ENCODE data around the gene SLC6A13. TPM values are rescaled to one million over a fixed set of nuclear protein-coding genes. Genes with fewer than 3 reads are reported as not detected.

The SLC6A13 gene
- total and polyA plus RNA-seq, 10 of the 15 experiments (the other 5 are each of a cell fraction or from before 2014, with no cell fraction given) = 0.18 to 1.2 (median 0.20) TPM; not detected in 3

GRCh38 chr12:295132-295531 lies 32.5 kb upstream of the SLC6A13 start:
- WGBS (ENCODE audit: insufficient coverage, insufficient replicate concordance, low lambda C conversion rate, missing lambda C conversion rate) = 92% methylated on average over 1 of the region's 1 CpG
- no peaks in the 10 kb centered on the region for H3K79me2 ChIP-seq (ENCODE audit: control insufficient read depth, insufficient read depth, low read length)
- H3K4me1 ChIP-seq (ENCODE audit: control insufficient read depth, insufficient read depth, low read length) = no peaks in the 10 kb centered on the region
- intact Hi-C loops (cut with micrococcal nuclease; ENCODE audit: unreplicated experiment) (no loop called here), in situ Hi-C loops (cut with MboI) (no loop called here)
- ATAC-seq = no peak
- peaks cover 13 to 39% of the 10 kb centered on the region in 2 experiments for H3K36me3 ChIP-seq (ENCODE audit: control insufficient read depth in 2 of 2, insufficient read depth in 2 of 2, low read length in 1 of 2)
- ChIA-PET POLR2A (interaction anchor here (0.7 kb wide), 1 partner anchor 1214 kb away, joined by 3 read pairs; no protein-coding TSS in a partner anchor), CTCF (interaction anchor here (1.3 kb wide), 1 partner anchor 28 kb away, joined by 3 read pairs; no protein-coding TSS in a partner anchor), SMC1A (ENCODE audit: uncharacterized antibody, unreplicated experiment) (interaction anchor here (1.5 kb wide), 1 partner anchor 15 kb away, joined by 5 read pairs; no protein-coding TSS in a partner anchor), RAD21 (ENCODE audit: unreplicated experiment) (no interaction called here)
- no peaks in the 10 kb centered on the region for H3K27me3 ChIP-seq (replicated peaks in 1 of 2; ENCODE audit: control insufficient read depth in 2 of 2, insufficient read depth in 2 of 2, low read length in 1 of 2)
- H3K27ac ChIP-seq (ENCODE audit: control insufficient read depth, insufficient read depth) = no peak overlapping the region
- BruUV-seq (replicated peaks) = no TSS peak
- H4K20me1 ChIP-seq (ENCODE audit: control insufficient read depth, insufficient read depth) = no peaks in the 10 kb centered on the region
- H2AFZ ChIP-seq (ENCODE audit: control insufficient read depth, low read depth, low read length) = no peak overlapping the region
- TF ChIP-seq E2F4 (IDR thresholded peaks at IDR 0.05; ENCODE audit: low read depth, low read length) (no peak), YBX1 (IDR thresholded peaks at IDR 0.05) (no peak)
- no peak overlapping the region for H3K4me2 ChIP-seq (ENCODE audit: control insufficient read depth, insufficient read depth)
- H3K4me3 ChIP-seq = no peak overlapping the region
- no peak overlapping the region for H3K9ac ChIP-seq (ENCODE audit: control insufficient read depth, insufficient read depth, low read length)
- no peak for DNase-seq (ENCODE audit: low read depth, low spot score)
- H3K9me3 ChIP-seq (replicated peaks; ENCODE audit: control insufficient read depth, insufficient read depth, low read length) = no peaks in the 10 kb centered on the region
- FAIRE-seq = no peak

GRCh38 chr12:293199-293598 lies 30.6 kb upstream of the SLC6A13 start:
- in situ Hi-C loops (cut with MboI) = no loop called here
- Histone ChIP-seq H3K27me3 (replicated peaks in 1 of 2; ENCODE audit: control insufficient read depth in 2 of 2, insufficient read depth in 2 of 2, low read length in 1 of 2) (no peaks in the 10 kb centered on the region), H3K9ac (ENCODE audit: control insufficient read depth, insufficient read depth, low read length) (no peak overlapping the region), H3K79me2 (ENCODE audit: control insufficient read depth, insufficient read depth, low read length) (no peaks in the 10 kb centered on the region), H3K4me1 (ENCODE audit: control insufficient read depth, insufficient read depth, low read length) (no peaks in the 10 kb centered on the region), H3K9me3 (replicated peaks; ENCODE audit: control insufficient read depth, insufficient read depth, low read length) (peaks cover 2% of the 10 kb centered on the region; the same call in 1 of the 3 replicates), H3K27ac (ENCODE audit: control insufficient read depth, insufficient read depth) (no peak overlapping the region), H4K20me1 (ENCODE audit: control insufficient read depth, insufficient read depth) (no peaks in the 10 kb centered on the region), H3K4me3 (no peak overlapping the region), H3K4me2 (ENCODE audit: control insufficient read depth, insufficient read depth) (no peak overlapping the region), H2AFZ (ENCODE audit: control insufficient read depth, low read depth, low read length) (no peak overlapping the region), H3K36me3 (ENCODE audit: control insufficient read depth in 2 of 2, insufficient read depth in 2 of 2, low read length in 1 of 2) (peaks cover 13 to 45% of the 10 kb centered on the region in 2 experiments)
- ChIA-PET POLR2A (no interaction called here), SMC1A (ENCODE audit: uncharacterized antibody, unreplicated experiment) (no interaction called here), RAD21 (ENCODE audit: unreplicated experiment) (no interaction called here), CTCF (no interaction called here)
- no TSS peak for BruUV-seq (replicated peaks)
- WGBS (ENCODE audit: insufficient coverage, insufficient replicate concordance, low lambda C conversion rate, missing lambda C conversion rate) = 97% methylated on average over 5 of the region's 5 CpGs
- FAIRE-seq = no peak
- ATAC-seq = no peak
- no peak for DNase-seq (ENCODE audit: low read depth, low spot score)
- intact Hi-C loops (cut with micrococcal nuclease; ENCODE audit: unreplicated experiment) = no loop called here
- TF ChIP-seq MTA2 (IDR thresholded peaks at IDR 0.05; ENCODE audit: low read depth) (no peak), HDGF (IDR thresholded peaks at IDR 0.05) (no peak), SMARCA5 (IDR thresholded peaks at IDR 0.05) (no peak), NRF1 (conservative IDR thresholded peaks at IDR 0.05; ENCODE audit: low read depth, low read length) (no peak), NR2C2 (IDR thresholded peaks at IDR 0.05; ENCODE audit: borderline replicate concordance, control insufficient read depth, insufficient read length, low read depth) (no peak), FOXK2 (IDR thresholded peaks at IDR 0.05) (no peak), POLR2AphosphoS5 (IDR thresholded peaks at IDR 0.05; ENCODE audit: low read length) (no peak), HDAC6 (IDR thresholded peaks at IDR 0.05; ENCODE audit: unreplicated experiment) (no peak), ASH2L (IDR thresholded peaks at IDR 0.05; ENCODE audit: borderline replicate concordance, low read depth) (no peak), ZNF24 (IDR thresholded peaks at IDR 0.05) (no peak), HDAC2 (IDR thresholded peaks at IDR 0.05) (no peak), YY1 (IDR thresholded peaks at IDR 0.05; ENCODE audit: low read depth, low read length) (no peak), MTA3 (IDR thresholded peaks at IDR 0.05; ENCODE audit: borderline replicate concordance, low read length) (no peak), MEF2A (IDR thresholded peaks at IDR 0.05; ENCODE audit: insufficient read depth, low read depth, low read length) (no peak), GABPA (IDR thresholded peaks at IDR 0.05; ENCODE audit: low read depth) (no peak)
